GM18873 (cell line): ENCODE data around the gene SPAG5.
A peak's percentile ranks its signal among the peaks of the same experiment; 100 is the strongest.
"Not testable (repeated sequence)": the region's sequence is repeated elsewhere in the genome, so short reads cannot be mapped to it uniquely, and the experiment has no call there.

Source experiments
- ATAC-seq: cut with Tn5 transposase; IDR thresholded peaks from one replicate; pipeline ENCODE4 v1.9.1; 2021; ENCODE audit warnings: mild to moderate bottlenecking, moderate library complexity, moderate number of reproducible peaks; ENCODE audit not compliant: unreplicated experiment, low FRiP score

The SPAG5 gene

DNA sequence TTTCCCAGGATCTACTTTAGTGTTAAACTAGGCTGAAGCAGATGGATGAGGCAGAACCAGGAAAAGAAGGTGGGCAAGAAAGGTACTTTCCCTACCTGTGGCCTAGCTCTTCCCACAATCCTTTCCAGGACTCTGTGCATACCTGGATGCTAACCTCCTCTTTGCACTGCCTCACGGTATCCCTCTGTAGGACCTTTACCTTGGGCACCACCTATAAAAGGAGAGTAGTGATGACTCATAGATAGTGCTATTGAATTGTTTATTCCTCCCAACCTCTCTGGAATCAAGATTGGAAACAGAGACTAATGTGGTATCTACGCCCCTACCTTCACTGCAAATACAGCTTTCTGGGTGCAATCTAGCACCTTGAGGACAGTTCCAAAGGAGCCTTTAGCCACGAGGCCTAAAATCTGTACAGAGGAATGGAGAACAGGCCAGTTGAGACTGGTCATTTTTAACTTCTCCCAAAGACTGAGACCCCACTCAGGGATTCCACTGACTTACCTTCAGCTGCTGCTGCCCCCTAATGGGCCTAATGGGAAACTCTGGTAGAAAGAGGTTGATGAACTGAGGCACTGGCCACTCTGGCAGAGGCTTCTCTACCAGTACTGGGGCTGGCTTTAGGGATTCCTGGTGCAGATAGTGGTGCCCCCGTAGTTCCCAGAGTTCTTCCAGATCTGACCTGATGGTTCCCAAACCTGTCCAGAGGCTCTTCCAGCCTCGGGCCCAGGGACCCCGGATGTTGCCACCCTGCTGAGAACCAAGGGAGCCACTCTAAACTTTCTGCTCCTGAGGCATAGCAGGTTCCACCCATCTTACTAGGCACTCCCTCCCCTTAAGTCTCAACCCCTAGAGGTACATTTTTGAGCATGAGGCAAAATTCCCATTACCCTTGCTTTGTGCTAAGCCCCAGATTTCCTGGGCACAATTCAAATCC lies 14.4 kb upstream of the SPAG5 start:
- ATAC-seq, result no peak

DNA sequence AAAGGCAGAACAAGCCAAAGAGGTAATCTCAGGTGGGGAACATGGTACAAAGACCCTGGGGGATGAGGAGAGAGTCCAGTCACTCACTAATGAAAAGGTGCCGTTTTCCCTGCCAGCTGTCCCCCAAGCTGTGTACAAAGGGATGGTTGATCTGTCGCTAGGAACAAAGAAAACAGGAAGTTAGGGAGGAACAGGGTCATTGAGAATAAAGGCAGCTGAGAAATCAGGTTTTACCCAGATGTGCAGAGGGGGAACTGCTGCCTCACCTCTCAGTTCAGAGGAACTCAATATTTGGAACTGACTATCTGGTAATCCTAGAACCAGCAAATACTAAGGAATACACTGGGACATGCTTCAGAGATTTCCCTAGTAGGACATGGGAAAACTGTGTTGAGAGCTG lies 13.7 kb upstream of the SPAG5 start:
- ATAC-seq, result no peak

DNA sequence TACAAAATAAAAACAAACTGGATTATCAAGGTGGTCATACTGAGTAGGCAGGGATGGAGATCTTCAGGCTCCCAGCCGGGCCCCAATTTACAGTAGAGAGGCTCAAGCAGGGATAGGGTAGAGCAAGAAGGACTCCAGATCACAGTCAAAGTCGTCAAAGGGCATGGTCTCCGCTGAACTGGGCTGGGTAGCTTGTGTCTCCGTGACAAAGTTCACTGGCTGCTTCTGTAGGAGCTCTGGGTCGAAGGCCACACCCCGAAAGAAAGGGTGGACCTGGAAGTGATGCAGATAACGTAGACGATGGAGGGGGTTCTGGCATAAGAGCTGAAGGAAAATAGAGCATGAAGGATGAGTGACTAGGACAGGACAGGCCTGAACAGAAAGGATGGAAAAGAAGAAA lies 11.6 kb upstream of the SPAG5 start:
- ATAC-seq, result no peak

DNA sequence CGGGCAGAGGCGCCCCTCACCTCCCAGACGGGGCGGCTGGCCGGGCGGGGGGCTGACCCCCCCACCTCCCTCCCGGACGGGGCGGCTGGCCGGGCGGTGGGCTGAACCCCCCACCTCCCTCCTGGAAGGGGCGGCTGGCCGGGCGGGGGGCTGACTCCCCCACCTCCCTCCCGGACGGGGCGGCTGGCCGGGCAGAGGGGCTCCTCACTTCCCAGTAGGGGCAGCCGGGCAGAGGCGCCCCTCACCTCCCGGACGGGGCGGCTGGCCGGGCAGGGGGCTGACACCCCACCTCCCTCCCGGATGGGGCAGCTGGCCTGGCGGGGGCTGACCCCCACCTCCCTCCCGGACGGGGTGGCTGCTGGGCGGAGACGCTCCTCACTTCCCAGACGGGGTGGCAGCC lies 5.2 kb upstream of the SPAG5 start:
- ATAC-seq, result not testable (repeated sequence)

- ATAC-seq, result peak; percentile 38
These were observed 723 bp upstream of the SPAG5 start for GRCh38 chr17:28599311-28600184.

DNA sequence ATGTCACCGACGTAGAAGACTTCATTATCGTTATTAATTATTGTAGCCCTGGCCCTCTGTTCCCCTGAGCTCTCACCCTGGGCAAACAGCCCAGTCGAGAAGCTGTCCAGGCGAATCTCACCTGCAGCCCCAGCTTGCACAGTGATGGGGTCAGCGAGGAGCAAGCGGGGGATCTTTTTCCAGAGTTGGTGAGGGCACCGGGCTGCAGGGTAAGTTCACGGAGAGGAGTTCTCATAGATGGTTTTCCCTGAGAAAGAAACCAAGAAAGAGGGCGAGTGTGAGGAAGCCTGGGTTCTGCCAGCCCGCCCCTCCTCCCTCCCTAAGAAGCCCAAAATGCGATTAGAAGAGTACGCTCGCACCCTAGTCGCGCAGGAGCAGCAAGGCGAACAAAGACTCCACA lies 436 bp downstream of the SPAG5 start:
- ATAC-seq, result no peak

- ATAC-seq, result no peak
These were observed 1.0 kb downstream of the SPAG5 start for GRCh38 chr17:28597606-28598383.

DNA sequence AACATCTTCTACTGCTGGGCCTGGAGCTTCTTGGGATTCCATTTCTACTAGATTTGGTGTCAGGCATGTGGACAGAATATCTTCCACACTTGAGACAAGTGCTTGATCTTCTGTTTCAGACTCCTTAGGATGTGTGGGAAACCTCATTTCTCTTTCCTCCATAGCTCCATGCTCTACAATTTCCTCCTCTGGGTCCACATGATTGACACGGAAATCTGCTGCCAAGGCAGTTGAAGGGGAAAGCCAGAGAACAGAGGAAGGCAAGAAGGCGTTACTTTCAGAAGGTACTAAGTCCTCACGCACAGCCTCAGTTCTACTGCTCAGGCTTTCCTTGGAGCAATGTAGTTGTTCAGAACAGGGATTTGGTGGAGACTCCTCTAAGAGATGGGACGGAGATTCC lies 6.6 kb downstream of the SPAG5 start:
- ATAC-seq, result no peak

GRCh38 chr17:28585851-28586250 lies 13.0 kb downstream of the SPAG5 start:
- no peak for ATAC-seq

DNA sequence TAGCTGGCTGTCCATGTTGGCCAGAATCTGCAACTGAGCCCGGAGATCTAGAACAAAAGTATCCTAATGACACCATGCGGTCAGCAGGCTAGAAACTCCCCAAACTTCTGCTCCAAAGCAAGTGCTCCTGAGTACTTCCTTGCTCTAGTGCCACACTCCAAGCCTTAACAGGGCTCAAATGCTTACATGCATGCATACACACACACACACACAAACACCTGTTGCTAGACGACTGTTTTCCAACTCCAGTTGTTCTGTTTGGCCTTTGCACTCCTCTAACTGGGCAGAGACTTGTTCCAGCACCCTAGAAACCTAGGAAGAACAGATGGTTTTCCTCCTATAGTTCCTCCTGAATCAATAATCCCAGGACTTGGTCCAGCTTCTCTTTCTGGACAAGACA lies 14.4 kb downstream of the SPAG5 start:
- no peak for ATAC-seq

- ATAC-seq, result no peak
These were observed 16.3 kb downstream of the SPAG5 start for GRCh38 chr17:28582513-28582912.

- no peak for ATAC-seq
These were observed 17.9 kb downstream of the SPAG5 start for GRCh38 chr17:28580959-28581358.

DNA sequence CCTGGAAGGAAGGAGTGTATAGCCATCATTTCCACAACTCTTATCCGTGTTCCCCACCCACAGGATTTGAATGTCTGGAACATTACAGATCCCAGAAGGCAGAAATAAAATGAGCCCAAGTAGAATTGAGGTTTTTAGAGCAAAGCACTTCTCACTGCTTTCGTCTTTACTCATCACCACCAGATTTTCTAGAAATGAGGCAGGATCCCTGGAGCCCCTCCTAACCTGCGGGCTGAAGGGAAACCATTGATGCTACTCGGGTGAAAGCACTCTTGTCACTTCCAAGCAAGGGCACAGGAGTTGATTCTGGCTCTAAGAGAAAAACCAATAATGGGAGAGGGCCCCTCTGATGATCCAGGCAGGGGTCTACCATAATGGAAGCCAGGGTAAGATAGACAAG lies 19.3 kb downstream of the SPAG5 start:
- no peak for ATAC-seq

GRCh38 chr17:28578246-28579195 lies 20.3 kb downstream of the SPAG5 start:
- no peak for ATAC-seq

DNA sequence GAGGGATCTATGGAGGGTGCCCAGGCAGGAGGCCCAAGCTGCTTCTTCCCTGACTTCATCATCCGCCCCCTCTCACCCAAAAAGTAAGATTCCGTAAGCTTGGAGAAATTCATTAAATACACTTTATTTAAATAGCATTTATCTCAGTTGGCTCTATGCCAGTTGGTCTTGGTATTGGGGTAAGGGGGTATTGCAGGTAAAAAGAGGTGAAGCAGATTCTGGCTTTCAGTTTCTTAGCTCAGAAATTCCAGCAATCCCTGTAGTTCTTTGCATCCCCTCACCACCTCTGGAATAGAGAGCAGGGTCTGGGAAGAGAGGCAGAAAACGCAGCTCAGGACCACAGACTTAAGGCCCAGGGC lies 21.4 kb downstream of the SPAG5 start:
- ATAC-seq, result no peak

- peak; percentile 68 for ATAC-seq
These were observed 21.9 kb downstream of the SPAG5 start, which contains the start of gene ALDOC for GRCh38 chr17:28576758-28577465. Gene ALDOC, minus strand, starts transcription at chr17:28576895. Its CDS starts 1,363 bp downstream, at chr17:28575532.

DNA sequence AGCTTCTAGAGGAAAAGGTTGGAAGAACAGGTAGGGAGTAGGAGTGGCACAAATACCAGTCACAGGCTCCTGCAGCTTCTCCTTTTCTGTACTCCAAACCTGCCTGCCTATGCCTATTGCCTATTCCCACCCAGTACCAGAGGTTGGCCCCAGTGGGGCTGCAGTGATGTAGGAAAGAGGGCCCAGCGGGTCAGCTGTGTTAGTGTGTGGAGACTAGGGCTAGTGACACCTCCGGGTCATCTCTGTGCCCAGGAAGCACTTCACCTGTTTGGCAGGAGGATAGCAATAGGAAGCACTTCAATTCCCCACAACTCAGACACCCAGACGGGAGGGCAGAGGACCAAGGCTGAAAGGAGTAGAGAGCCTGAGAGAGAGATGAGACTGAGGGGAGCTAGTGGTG lies 22.8 kb downstream of the SPAG5 start:
- ATAC-seq, result not testable (repeated sequence)

DNA sequence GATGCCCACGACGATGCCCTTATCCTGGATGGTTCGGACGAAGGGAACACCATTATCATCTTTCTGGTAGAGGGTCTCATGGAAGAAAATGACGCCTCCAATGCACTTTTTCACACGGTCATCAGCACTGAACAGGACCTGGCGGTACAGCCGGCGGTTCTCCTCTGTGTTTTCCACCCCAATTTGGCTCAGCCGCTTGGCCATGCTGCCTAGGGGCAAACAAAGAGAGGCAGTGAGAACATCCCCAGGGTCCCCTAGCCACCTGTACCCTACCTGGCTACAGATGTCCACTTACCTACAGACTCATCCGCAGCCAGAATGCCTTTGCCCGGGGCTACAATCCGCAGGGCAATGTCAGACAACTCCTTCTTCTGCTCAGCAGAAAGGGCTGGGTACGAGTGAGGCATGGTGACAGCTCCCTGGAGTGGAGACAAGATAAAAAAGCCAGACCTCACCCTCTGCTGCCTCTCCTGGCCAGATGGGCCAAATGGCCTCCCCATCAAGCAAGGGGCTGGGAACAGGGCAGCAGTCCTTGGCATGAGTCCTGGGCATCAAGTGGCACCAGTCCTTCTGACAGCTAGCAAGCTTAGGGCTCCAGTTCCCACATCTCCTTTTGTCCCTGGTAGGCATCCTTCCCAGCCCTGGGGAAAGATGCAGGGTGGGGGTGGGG lies 23.6 kb downstream of the SPAG5 start:
- ATAC-seq, result no peak
